NB4 (cell line): ENCODE measurements around the gene F2RL2.

ENCODE experiments used
- DNase-seq: peaks from one replicate; pipeline ENCODE4 v3.0.0; 2010; ENCODE audit warnings: low read depth
- H3K4me3 ChIP-seq: one replicate; pipeline ENCODE4 v1.5.1; 2011; ENCODE audit warnings: mild to moderate bottlenecking, low read depth, low read length, moderate library complexity
- CTCF ChIP-seq: IDR thresholded peaks from one replicate; pipeline ENCODE4 v1.5.1; 2012; ENCODE audit warnings: low read depth, low read length
- MAX ChIP-seq: IDR thresholded peaks from 2 replicates; pipeline ENCODE4 v1.6.1; 2011; ENCODE audit warnings: low read depth, low read length
- MYC ChIP-seq: IDR thresholded peaks from 2 replicates; pipeline ENCODE4 v1.6.1; 2011; ENCODE audit warnings: low read depth, low read length
- POLR2A ChIP-seq: IDR thresholded peaks from 2 replicates; pipeline ENCODE4 v1.6.1; 2011; ENCODE audit warnings: mild to moderate bottlenecking; ENCODE audit not compliant: insufficient read length; ENCODE audit errors: extremely low read depth

Gene F2RL2

GRCh38 chr5:76592692-76593091 lies 30.5 kb downstream of the F2RL2 start:
- DNase-seq = no peak
- TF ChIP-seq POLR2A (no peak), CTCF (no peak), MAX (no peak), MYC (no peak)
- no peak overlapping the region for H3K4me3 ChIP-seq

GRCh38 chr5:76591366-76591765 lies 31.8 kb downstream of the F2RL2 start:
- no peak for DNase-seq

GRCh38 chr5:76590027-76590426 lies 33.2 kb downstream of the F2RL2 start:
- no peak for TF ChIP-seq POLR2A
- TF ChIP-seq CTCF = no peak
- TF ChIP-seq MYC = no peak
- no peak for TF ChIP-seq MAX
- H3K4me3 ChIP-seq = no peak overlapping the region
- DNase-seq = no peak

More at GRCh38 chr5:76591366-76591765, 31.8 kb downstream of the F2RL2 start:
- H3K4me3 ChIP-seq = no peak overlapping the region
- TF ChIP-seq POLR2A (no peak), CTCF (no peak), MAX (no peak), MYC (no peak)

- no peak overlapping the region for H3K4me3 ChIP-seq
- DNase-seq = no peak
- no peak for TF ChIP-seq MYC
- TF ChIP-seq CTCF = no peak
- no peak for TF ChIP-seq MAX
- no peak for TF ChIP-seq POLR2A
Measured at GRCh38 chr5:76586531-76586930, 36.7 kb downstream of the F2RL2 start.

GRCh38 chr5:76585783-76586217 lies 37.4 kb downstream of the F2RL2 start:
- no peak for TF ChIP-seq MYC
- TF ChIP-seq CTCF = no peak
- TF ChIP-seq POLR2A = no peak
- TF ChIP-seq MAX = no peak
- no peak overlapping the region for H3K4me3 ChIP-seq
- no peak for DNase-seq
